HG03097 (cell line): ENCODE results near the gene SEC14L1.
"Not testable (repeated sequence)": the region's sequence is repeated elsewhere in the genome, so short reads cannot be mapped to it uniquely, and the experiment has no call there.

Experiments used
- ATAC-seq: cut with Tn5 transposase; IDR thresholded peaks from one replicate; pipeline ENCODE4 v1.9.1; 2021; ENCODE audit not compliant: unreplicated experiment, low FRiP score

Gene SEC14L1

GRCh38 chr17:77140878-77141767 is at the start of gene SEC14L1:
Gene SEC14L1 (plus strand): TSS chr17:77140969. CDS start chr17:77143597, 2,628 bp downstream.
- no peak for ATAC-seq

- ATAC-seq: no peak
Measured at GRCh38 chr17:77092025-77092424, 48.7 kb upstream of the SEC14L1 start.

GRCh38 chr17:77095461-77095860 is 45.3 kb upstream of the SEC14L1 start:
- no peak for ATAC-seq

GRCh38 chr17:77096570-77097214 is 44.1 kb upstream of the SEC14L1 start:
- ATAC-seq: no peak

GRCh38 chr17:77097631-77098180 is 43.1 kb upstream of the SEC14L1 start:
- no peak for ATAC-seq

- no peak for ATAC-seq
Measured at GRCh38 chr17:77098884-77099545, 41.8 kb upstream of the SEC14L1 start.

- no peak for ATAC-seq
Measured at GRCh38 chr17:77099997-77100396, 40.8 kb upstream of the SEC14L1 start.

GRCh38 chr17:77101521-77102410 is 39.0 kb upstream of the SEC14L1 start:
- no peak for ATAC-seq

GRCh38 chr17:77102411-77103134 is 38.2 kb upstream of the SEC14L1 start:
- not testable (repeated sequence) for ATAC-seq

- no peak for ATAC-seq
Measured at GRCh38 chr17:77105706-77106105, 35.1 kb upstream of the SEC14L1 start.

- ATAC-seq: no peak
Measured at GRCh38 chr17:77106874-77107358, 33.9 kb upstream of the SEC14L1 start.

- ATAC-seq: no peak
Measured at GRCh38 chr17:77107506-77108433, 33.0 kb upstream of the SEC14L1 start.

- ATAC-seq: no peak
Measured at GRCh38 chr17:77109159-77109759, 31.5 kb upstream of the SEC14L1 start.

- ATAC-seq: no peak
Measured at GRCh38 chr17:77109764-77110359, 30.9 kb upstream of the SEC14L1 start.

- ATAC-seq: not testable (repeated sequence)
Measured at GRCh38 chr17:77111165-77111933, 29.4 kb upstream of the SEC14L1 start.

- ATAC-seq: no peak
Measured at GRCh38 chr17:77111934-77112296, 28.9 kb upstream of the SEC14L1 start.

GRCh38 chr17:77115510-77115909 is 25.3 kb upstream of the SEC14L1 start:
- ATAC-seq: no peak
